Measurements from ENCODE around the gene HELLS. TPM values are rescaled to one million over a fixed set of nuclear protein-coding genes. Genes with fewer than 3 reads are reported as not detected.
"Not testable (repeated sequence)": the region's sequence is repeated elsewhere in the genome, so short reads cannot be mapped to it uniquely, and the experiment has no call there.

Gene HELLS
- total RNA-seq, 2 donors from 2014 or later, result 96.8 to 251 TPM

DNA sequence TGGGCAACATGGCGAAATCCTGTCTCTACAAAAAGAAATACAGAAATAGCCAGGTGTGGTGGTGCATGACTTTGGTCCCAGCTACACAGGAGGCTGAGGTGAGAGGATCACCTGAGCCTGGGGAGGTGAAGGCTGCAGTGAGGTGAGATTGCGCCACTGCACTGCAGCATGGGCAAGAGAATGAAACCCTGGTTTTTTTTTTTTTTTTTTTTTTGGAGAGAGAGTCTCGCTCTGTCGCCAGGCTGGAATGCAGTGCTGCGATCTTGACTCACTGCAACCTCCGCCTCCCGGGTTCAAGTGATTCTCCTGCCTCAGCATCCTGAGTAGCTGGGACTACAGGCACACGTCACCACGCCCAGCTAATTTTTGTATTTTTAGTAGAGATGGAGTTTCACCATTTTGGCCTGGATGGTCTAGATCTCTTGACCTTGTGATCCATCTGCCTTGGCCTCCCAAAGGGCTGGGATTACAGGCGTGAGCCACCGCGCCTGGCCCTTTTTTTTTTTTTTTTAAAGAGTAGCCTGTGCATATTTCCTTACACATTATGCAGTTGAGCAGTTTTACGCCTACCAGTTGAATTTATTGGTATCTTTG is 22.2 kb downstream of the HELLS start:
- H3K4me3 Mint-ChIP-seq; H3K27me3 Mint-ChIP-seq; H3K27ac Mint-ChIP-seq; H3K9me3 Mint-ChIP-seq; ATAC-seq; DNase-seq (ENCODE audit: low spot score); H3K4me1 Mint-ChIP-seq (ENCODE audit: low read depth in 2 of 2): not testable (repeated sequence)
- H3K36me3 Mint-ChIP-seq, result peaks cover 11% of the 10 kb centered on the region

DNA sequence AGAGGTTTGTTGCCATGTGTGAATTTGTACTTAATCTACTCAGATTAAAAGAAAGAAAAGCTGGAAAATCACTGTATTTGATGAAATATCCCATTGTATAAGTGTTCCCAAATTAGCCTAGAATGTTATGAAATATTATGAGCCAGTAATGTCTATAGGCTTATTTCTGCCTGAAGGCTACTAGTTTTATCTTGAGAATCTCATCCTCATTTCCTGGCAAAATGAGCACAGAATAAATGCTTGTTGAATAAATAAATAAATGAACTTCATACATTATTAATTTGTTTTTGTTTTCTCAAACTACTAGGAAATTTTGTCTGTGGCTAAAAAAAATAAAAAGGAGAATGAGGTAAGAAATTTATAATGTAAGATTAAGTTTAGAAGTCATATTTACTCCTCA is 25.5 kb downstream of the HELLS start:
- ATAC-seq (no peak), DNase-seq (ENCODE audit: low spot score) (no peak)
- Mint-ChIP-seq H3K4me3 (no peak overlapping the region), H3K27ac (no peak overlapping the region), H3K9me3 (no peaks in the 10 kb centered on the region), H3K4me1 (ENCODE audit: low read depth in 2 of 2) (no peaks in the 10 kb centered on the region), H3K27me3 (no peaks in the 10 kb centered on the region), H3K36me3 (peaks cover 6% of the 10 kb centered on the region)

DNA sequence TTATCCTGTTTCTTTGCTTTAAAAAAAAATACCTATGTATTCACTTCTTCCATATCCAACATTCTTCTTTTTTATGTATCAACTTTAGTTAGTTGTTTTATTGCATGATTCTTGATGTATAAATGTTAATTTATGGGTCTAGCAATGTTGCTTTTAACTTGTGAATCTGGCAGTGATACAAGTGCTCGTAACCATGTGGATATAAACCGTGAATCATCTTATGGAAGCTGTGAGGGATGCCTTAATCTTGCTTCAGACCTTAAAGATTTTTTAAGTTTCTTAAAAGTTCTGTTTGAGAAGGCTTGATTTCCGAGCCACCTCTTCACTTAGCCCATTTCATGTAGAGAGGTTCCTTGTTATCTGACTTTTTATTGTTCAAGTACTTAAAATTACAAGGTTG is 25.9 kb downstream of the HELLS start:
- Mint-ChIP-seq H3K4me3 (no peak overlapping the region), H3K4me1 (ENCODE audit: low read depth in 2 of 2) (no peaks in the 10 kb centered on the region), H3K27ac (no peak overlapping the region), H3K36me3 (peaks cover 6% of the 10 kb centered on the region), H3K27me3 (no peaks in the 10 kb centered on the region), H3K9me3 (no peaks in the 10 kb centered on the region)
- DNase-seq (ENCODE audit: low spot score) (no peak), ATAC-seq (no peak)

DNA sequence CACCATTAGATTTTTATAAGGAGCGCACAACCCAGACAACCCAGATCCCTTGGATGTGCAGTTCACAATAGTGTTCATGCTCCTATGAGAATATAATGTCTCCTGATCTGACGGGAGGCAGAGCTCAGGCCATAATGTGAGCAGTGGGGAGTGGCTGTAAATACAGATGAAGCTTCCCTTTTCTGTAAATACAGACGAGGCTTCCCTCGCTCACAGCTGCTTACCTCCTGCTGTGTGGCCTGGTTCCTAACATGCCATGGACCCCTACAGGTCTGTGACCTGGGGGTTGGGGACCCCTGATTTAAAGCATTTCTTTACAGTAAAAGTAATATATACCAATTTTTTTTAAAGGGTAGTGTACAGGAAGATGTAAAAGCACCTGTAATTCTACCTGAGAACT is 33.2 kb downstream of the HELLS start:
- Mint-ChIP-seq H3K9me3 (no peaks in the 10 kb centered on the region), H3K36me3 (peaks cover 6% of the 10 kb centered on the region), H3K4me3 (no peak overlapping the region), H3K27ac (no peak overlapping the region), H3K27me3 (no peaks in the 10 kb centered on the region), H3K4me1 (ENCODE audit: low read depth in 2 of 2) (no peaks in the 10 kb centered on the region)
- ATAC-seq (no peak), DNase-seq (ENCODE audit: low spot score) (no peak)

DNA sequence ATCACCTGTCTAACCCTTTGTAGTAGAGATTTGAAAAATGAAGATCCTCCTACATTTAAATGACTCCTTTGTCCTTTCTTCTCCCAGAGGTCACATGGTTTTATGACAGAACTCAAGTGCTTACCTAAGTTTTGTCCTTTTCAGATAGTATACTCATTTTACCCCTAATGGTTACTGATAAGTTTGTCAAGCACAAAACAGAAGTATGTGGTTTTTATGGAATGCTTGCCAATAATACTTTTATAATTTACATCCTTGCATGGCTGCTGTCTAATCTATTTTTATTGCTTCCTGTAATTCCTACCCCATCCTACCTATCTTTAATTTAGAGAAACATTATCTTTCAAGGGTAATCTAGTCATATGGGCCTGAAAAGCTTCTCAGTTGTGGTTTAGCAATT is 37.5 kb downstream of the HELLS start:
- Mint-ChIP-seq H3K9me3 (no peaks in the 10 kb centered on the region), H3K36me3 (no peaks in the 10 kb centered on the region), H3K27ac (no peak overlapping the region), H3K4me3 (no peak overlapping the region), H3K27me3 (no peaks in the 10 kb centered on the region), H3K4me1 (ENCODE audit: low read depth in 2 of 2) (no peaks in the 10 kb centered on the region)
- ATAC-seq, result no peak
- no peak for DNase-seq (ENCODE audit: low spot score)

DNA sequence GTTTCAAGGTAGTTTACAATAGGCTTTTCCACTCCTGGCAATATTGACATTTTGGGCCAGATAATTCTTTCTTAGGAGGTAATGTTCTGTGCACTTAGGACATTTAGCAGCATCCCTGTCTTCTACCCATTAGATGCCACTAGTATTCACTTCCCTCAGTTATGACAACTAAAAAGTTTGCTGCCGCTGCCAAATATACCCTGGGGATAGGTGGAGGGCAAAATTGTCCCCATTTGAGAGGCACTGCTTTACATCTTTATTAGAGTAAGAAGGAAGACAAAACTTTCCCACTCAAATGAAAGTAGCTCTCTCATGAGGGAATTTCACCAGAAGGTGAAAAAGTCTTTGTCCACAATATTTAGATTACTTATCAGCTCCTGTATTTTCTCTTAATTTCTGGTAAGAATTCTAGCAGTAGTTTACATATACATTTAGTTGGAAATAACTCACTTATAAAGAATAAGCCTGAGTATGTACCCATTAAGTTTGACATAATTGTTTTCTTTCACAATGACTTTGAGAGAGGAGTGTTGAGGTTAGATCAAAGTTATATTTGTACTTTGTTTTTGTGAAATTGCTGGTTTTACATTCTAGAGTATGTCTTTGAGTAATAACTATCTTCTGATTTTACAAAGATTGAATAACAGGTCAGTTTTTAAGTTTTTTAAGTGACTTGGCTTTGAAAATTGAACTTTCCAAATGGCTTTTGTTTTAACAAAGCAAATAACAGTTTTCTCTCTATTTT is 46.0 kb downstream of the HELLS start:
- Mint-ChIP-seq H3K9me3 (no peaks in the 10 kb centered on the region), H3K27ac (peak overlapping the region; percentile 41 to 60), H3K36me3 (peaks cover 16% of the 10 kb centered on the region), H3K4me1 (ENCODE audit: low read depth in 2 of 2) (no peaks in the 10 kb centered on the region), H3K4me3 (peak overlapping the region; percentile 5), H3K27me3 (no peaks in the 10 kb centered on the region)
- ATAC-seq (peak in 1 of 2 donors; percentile 84), DNase-seq (ENCODE audit: low spot score) (no peak)

DNA sequence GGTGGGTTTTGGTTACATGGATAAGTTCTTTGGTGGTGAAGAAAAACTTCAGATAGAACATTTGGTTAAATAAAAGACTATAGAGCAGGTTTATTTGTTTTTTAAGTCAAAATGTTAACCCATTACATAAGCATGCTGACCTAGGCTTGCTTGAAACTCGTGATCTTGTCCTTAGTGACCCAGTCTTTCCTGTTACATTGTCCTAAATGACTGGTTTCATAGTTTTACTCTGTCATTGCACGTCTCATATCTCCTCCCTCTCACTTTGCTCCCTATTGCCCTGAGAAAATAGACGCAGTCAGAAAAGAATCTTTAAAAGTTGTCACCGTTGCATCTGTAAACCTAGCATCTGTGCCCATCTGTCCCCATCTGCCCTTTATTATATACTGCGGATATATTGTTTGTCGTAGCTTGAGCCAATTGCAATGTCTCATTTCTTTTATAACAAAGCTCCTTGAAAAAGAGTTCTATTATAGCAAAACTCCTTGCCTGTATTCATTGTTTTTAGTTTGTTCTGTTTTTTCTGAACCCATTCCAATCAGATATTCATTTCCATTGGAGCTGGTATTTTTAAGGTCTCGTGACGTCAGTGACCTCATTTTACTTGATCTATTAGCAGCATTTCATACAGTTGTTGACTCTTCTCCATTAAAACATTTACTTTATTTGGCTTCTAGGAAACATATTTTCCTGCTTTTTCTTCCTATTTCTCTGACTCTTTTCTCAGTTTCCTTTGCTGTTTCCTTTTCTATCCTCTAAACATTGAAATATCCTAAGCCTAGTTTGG is 57.3 kb downstream of the HELLS start:
- Mint-ChIP-seq H3K36me3 (peaks cover 35% of the 10 kb centered on the region), H3K9me3 (no peaks in the 10 kb centered on the region), H3K27me3 (no peaks in the 10 kb centered on the region), H3K4me3 (no peak overlapping the region), H3K4me1 (ENCODE audit: low read depth in 2 of 2) (peaks cover 6 to 18% of the 10 kb centered on the region in 2 donors), H3K27ac (peak overlapping the region in 1 of 2 donors; percentile 13)
- no peak for ATAC-seq
- no peak for DNase-seq (ENCODE audit: low spot score)

DNA sequence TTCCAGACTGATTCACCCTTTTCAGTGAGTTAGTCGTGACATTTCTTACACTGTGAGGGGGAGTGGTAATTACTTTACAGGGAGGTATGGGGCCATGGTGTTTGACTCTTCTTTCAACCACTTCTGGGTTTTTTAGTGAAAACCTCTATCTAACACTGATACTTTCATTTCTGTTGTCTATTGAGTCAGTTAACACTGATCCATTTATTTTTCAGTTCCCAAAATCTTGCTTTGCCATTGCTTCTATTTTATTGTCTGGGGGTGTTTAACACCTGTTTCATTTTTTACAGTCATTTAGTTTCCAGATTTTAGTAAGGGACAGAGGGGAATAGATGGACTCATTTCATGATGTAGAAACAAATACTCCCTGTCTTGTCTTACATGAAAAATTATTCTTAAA is 61.5 kb downstream of the HELLS start:
- DNase-seq (ENCODE audit: low spot score) (no peak), ATAC-seq (peak; percentile 43 to 83)
- Mint-ChIP-seq H3K36me3 (peaks cover 26% of the 10 kb centered on the region), H3K4me3 (no peak overlapping the region), H3K27ac (peak overlapping the region; percentile 26 to 48), H3K4me1 (ENCODE audit: low read depth in 2 of 2) (peaks cover 6 to 14% of the 10 kb centered on the region in 2 donors), H3K27me3 (no peaks in the 10 kb centered on the region), H3K9me3 (no peaks in the 10 kb centered on the region)

DNA sequence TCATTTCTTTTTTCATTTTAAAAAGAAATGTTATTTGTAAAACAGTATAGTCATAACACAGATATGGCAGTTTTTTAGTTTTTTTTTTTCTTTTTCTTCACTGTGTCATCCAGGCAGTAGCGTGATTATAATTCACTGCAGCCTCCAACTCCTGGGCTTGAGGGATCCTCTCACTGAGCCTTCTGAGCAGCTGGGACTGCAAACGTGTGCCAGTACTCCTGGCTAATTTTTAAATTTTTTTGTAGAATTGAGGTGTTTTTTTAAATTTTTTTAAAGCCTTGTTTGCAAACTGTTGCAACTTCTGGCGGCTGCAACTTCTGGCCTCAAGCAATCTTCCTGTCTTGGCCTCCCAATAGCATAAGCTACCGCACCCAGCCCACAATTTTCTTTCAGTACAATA is 63.0 kb downstream of the HELLS start:
- H3K4me1 Mint-ChIP-seq (ENCODE audit: low read depth in 2 of 2), result peaks cover 6 to 12% of the 10 kb centered on the region in 2 donors

DNA sequence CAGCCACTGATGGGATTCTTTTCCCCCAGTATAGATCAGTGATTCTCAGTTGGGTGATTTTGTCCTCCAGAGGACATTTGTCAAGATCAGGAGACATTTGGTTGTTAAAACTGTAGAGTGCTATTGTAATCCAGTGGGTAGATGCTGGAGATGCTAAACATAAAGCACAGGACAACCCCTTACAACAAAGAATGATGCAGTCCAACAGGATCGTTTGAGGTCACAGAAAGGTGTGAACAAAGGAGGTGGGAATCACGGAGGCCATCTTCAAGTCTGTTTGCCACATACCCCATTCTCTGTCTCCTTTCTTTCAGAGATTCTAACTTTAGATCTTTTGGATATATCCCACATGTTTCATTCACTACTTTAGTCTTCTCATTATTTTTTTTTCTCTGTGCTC is 69.0 kb downstream of the HELLS start:
- DNase-seq (ENCODE audit: low spot score) (no peak), ATAC-seq (no peak)
- Mint-ChIP-seq H3K27ac (no peak overlapping the region), H3K4me3 (no peak overlapping the region), H3K27me3 (no peaks in the 10 kb centered on the region), H3K9me3 (no peaks in the 10 kb centered on the region), H3K4me1 (ENCODE audit: low read depth in 2 of 2) (peaks cover 0 to 1% of the 10 kb centered on the region in 2 donors), H3K36me3 (no peaks in the 10 kb centered on the region)

More for the DNA sequence above, 63.0 kb downstream of the HELLS start:
- H3K27me3 Mint-ChIP-seq, result no peaks in the 10 kb centered on the region
- H3K9me3 Mint-ChIP-seq, result no peaks in the 10 kb centered on the region
- DNase-seq (ENCODE audit: low spot score), result no peak
- H3K4me3 Mint-ChIP-seq, result no peak overlapping the region
- ATAC-seq, result no peak
- H3K27ac Mint-ChIP-seq, result no peak overlapping the region
- H3K36me3 Mint-ChIP-seq, result peaks cover 16% of the 10 kb centered on the region

DNA sequence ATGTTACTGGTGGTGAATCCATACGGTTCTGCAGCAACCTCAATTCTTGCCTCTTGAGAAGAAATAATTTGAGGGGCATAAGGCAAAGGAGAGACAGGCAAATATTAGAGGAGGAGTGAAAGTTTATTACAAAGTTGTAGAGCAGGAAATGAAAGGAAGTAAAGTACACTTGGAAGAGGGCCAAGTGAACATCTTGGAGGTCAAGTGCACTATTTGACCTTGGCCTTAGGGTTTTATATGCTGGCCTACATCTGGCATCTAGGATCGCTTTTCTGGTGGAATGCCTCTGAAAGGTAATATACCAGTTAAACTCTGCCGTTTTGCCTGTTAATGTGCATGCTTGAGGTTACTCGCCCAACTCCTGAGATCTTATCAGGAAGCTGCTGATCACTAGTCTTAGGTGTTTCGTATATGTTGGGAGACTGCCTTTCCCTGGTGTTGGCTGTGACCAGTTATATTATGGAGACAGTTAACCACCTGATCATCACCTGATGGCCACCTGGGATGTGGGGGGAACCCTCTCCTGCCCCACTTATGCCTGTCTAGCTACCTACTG is 71.9 kb downstream of the HELLS start:
- DNase-seq (ENCODE audit: low spot score) (no peak), ATAC-seq (no peak)
- Mint-ChIP-seq H3K4me1 (ENCODE audit: low read depth in 2 of 2) (peaks cover 0 to 3% of the 10 kb centered on the region in 2 donors), H3K4me3 (no peak overlapping the region), H3K27me3 (no peaks in the 10 kb centered on the region), H3K9me3 (no peaks in the 10 kb centered on the region), H3K36me3 (no peaks in the 10 kb centered on the region), H3K27ac (no peak overlapping the region)

DNA sequence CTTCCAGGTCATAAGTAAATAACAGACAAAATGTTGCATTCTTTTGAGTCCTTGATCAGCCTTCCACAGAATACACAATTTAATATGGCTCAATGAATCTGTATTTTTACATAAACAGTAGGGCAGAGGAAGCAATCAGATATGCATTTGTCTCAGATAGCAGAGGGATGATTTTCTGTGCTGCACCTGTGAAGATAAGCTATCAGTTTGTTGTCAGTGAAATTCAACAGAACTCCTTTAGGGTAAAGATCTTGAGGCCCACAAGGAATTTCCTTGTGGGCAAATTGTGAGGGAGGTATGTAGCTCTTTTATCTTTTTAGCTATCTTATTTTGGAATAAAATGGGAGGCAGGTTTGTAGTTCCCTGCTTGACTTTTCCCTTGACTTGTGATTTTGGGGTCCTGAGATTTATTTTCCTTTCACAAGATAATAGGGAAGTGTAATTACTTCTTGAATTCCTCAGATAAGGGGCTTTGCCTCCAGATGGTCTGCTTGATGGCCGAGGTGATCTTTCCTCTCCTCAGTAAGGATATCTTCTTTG is 77.1 kb downstream of the HELLS start:
- no peaks in the 10 kb centered on the region for H3K9me3 Mint-ChIP-seq
- no peak overlapping the region for H3K27ac Mint-ChIP-seq
- no peak for DNase-seq (ENCODE audit: low spot score)
- H3K36me3 Mint-ChIP-seq, result no peaks in the 10 kb centered on the region
- ATAC-seq, result no peak
- H3K4me3 Mint-ChIP-seq, result no peak overlapping the region
- H3K27me3 Mint-ChIP-seq, result peaks cover 0 to 7% of the 10 kb centered on the region in 2 donors
- peaks cover 0 to 3% of the 10 kb centered on the region in 2 donors for H3K4me1 Mint-ChIP-seq (ENCODE audit: low read depth in 2 of 2)

DNA sequence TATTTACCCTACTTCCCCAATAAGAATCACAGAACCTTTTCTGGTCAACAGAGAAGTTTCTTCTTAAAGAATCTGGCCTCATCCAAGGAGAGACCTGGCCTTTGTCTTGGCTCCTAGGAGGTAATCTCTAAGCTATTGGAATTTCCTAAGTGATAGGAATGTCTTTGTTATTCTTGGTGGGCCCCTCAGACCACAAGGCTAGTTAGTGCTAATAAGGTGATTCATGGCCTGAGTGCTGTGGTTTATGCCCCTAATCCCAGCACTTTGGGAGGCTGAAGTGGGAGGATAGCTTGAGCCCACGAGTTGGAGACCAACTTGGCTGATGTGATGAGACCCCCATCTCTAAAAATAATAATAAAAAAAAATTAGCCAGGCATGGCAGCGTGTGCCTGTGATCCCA is 78.0 kb downstream of the HELLS start:
- no peak for ATAC-seq
- no peak overlapping the region for H3K27ac Mint-ChIP-seq
- H3K4me1 Mint-ChIP-seq (ENCODE audit: low read depth in 2 of 2), result peaks cover 0 to 3% of the 10 kb centered on the region in 2 donors
- DNase-seq (ENCODE audit: low spot score), result no peak
- no peak overlapping the region for H3K4me3 Mint-ChIP-seq
- H3K9me3 Mint-ChIP-seq, result no peaks in the 10 kb centered on the region
- no peaks in the 10 kb centered on the region for H3K36me3 Mint-ChIP-seq
- peaks cover 0 to 7% of the 10 kb centered on the region in 2 donors for H3K27me3 Mint-ChIP-seq

All from natural killer cell treated with Interleukin-12 subunit alpha and Interleukin-12 subunit beta and Interleukin-15 and Interleukin-18, amount 100 ng/mL, for 72 hours (primary cell).